Dedifferentiated amniotic fluid mesenchymal stem cell (primary cell): Measurements from ENCODE around the gene BLACAT1.

Experiments used
- DNase-seq: peaks from one replicate; pipeline ENCODE4 v3.0.0-alpha.2; 2016; ENCODE audit errors: extremely low spot score

The BLACAT1 gene

DNA sequence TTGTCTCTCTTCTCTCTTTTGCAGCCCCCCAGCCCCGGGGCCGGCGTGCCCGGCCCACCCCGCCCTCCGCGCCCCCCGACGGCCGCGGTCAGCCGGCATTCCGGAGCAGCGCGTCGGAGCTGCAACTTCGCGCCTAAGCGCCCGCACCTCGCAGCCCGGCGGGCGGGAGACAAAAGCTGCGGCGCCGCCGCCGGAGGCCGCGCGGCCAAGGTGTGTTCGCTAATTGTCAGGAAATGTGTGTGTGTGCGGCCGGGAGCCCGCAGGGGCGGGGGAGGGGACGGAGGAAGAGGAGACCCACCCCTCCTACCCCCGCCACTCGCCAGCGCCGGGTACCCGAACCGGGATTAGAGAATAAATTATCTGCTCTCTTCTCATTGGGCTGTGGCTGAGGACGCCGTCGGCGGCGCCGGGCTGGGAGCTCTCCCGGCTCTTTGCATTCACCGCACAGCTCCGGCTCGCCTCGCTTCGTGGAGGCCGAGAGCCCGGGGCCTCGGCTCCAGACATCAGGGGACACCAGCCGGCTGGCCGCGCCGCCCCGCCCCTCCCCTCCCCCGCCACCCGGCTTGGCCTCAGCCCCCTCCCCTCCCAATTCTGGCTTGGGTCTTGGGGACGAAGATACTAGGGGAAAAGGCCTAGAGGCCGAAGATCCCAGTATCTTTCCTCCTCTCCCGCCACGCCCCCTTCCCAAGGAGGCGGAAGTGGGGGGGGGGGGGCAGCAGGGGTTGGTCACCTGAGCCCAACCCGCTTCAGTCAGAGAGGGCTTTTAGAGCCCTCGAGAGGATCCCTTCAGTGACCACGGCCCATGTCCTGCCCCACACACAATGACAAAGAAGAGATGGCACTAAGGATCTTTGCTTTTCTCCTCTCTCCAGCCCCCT lies 1.3 kb upstream of the BLACAT1 start:
- no peak for DNase-seq

DNA sequence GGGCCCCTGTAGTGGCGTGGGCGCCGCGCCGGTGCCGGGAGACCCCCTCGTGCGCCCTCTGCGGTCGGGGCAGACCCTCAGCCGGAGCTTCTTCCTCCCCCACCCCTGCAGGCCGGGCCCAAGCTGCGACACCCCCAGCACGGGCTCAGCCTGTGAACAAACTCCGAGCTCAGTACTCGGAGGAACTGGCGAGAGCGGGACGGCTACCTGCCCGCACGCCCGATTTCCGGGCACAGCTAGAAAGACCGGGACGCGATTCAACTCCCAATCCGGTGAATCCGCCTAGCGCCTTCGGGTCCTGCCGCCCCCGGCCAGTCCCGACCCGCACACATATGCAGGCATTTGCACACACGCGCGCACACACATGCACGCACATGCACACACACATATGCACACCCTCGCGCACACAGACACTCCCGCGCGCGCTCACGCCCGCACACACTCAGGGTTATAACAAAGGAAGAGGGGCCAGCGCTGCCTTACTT lies 580 bp upstream of the BLACAT1 start:
- DNase-seq: no peak

DNA sequence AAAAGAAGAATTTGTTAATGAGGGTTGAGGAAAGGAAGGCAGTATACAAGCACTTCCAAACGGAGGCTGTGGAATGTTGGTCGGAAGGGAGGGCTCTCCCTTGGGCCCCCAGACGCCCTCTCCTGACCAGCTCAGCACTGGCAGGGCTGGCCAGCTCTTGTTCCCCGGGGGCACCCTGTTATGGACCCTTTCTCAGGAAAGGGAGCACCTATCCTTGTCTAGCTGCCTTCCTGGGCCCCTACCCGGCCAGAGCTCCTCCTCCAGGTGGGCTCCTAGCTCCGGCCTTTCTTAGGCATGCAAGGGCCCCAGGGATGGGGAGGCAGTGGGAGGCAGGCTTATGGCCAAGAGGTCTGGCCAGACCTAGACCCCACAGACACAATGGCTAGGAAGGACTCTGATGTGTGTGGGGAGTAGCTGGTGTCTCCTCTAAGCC lies 926 bp downstream of the BLACAT1 start:
- DNase-seq: no peak

DNA sequence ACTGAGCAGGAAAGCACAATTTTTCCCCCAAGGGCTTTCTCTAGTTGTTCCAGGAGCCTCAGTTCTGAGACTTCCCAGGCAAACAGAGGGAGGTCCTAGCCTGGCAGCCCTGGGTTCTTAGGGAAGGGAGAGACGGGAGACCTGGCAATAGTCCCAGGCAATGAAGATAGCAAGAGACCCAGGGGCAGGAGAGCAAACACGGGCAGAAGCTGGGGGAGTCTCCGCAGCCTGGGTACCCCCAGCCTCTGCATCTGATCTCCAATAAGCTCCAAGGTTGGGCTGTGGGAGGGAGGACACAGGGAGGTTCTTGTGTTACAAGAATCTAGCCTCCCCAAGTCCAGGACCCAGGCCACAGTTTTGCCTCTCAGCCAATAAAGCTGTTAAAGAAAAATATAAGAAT lies 2.4 kb downstream of the BLACAT1 start:
- DNase-seq: no peak

DNA sequence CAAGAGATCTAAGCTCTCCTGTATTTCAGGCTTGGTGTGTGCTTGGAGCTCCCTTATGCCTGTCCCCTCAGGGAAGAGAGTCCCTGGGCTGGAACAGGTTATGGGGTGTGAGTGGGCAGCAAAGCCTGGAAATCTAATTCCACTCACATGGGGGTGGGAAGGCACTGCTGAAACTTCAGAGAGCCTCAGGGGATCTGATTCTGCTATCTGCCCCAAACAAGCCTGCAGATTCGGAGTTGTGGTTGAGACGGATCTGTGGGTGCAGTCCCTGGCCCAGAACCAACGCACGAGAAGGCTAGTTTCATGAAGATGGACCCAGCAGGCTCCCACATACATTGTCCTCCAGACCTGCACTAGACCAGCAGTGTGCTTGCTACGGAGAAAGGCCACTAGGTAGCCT lies 2.9 kb downstream of the BLACAT1 start:
- no peak for DNase-seq

DNA sequence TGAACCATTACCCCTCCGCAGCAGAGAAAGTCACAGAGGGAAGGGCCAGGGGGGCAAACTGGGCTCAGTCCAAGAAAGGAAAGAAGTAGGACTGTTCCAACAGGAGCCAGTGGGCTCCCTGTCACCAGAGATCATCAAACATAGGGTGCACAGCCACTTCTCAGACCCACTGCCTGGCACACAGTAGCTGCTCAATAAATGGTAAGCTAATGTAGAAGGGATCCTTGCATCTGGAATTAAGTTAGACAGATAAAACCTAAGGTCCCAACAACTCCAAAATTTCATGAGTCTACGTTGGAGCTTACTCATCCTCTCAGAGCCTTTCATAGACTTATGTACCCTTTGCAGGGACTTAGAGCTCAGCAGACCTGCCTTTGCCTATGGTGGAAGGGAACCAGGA lies 3.5 kb downstream of the BLACAT1 start:
- DNase-seq: no peak

DNA sequence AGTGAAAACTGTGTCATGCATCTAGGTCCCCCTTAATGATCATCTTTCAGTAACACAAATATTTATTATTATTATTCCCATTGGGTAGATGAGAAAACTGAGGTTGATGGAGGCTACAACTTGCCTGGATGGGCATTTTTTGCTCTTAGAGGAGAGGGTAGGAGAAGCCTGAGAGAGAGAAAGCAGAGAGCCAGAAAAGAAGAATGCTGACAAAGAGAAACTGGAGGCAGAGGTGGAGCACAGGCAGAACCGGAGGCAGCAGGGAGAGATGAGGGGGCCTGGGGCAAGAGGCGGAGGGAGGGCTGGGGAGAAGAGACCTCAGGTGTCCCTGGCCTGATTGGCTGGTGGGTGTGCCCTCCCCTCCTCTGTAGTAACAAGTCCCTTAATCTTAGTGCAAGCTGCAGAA lies 4.1 kb downstream of the BLACAT1 start:
- no peak for DNase-seq

DNA sequence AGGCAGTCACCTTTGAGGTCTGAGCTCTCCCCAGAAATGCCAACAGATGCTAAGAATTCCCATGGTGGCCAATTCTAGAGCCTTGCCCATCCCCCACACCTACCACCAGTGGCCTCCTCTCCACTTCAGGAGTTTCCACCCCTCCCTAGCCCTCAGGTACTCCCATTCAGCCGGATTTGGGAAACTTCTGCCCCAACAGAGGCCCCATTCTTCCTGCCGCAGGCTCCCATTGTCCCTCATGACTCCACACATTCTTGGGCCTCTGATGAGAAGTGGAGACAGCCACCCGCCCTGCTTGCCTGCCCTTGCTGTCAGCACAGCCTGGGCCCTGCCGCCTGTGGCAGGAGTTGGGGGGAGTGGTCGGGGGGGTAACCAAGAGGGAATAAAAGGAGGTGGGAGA lies 4.6 kb downstream of the BLACAT1 start:
- no peak for DNase-seq

DNA sequence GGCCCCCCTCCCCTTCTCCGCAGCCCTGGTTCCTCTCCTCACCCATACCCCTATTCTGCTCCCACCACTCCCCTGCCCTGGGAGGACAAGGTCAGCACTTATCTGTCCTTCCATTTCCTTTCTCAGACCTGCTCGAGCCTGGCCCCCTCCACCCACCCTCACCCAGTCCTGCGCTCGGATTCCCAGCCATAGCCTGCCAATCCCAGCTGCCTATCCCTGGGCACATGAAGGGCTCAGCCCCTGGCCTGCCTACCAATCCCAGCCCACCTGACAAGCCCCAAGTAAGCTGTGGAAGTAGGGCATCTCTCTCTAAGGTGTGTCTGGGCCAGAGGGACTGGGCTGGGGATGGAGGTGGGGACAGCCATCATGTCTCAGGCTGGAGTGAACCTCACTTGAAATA lies 5.4 kb downstream of the BLACAT1 start:
- no peak for DNase-seq

DNA sequence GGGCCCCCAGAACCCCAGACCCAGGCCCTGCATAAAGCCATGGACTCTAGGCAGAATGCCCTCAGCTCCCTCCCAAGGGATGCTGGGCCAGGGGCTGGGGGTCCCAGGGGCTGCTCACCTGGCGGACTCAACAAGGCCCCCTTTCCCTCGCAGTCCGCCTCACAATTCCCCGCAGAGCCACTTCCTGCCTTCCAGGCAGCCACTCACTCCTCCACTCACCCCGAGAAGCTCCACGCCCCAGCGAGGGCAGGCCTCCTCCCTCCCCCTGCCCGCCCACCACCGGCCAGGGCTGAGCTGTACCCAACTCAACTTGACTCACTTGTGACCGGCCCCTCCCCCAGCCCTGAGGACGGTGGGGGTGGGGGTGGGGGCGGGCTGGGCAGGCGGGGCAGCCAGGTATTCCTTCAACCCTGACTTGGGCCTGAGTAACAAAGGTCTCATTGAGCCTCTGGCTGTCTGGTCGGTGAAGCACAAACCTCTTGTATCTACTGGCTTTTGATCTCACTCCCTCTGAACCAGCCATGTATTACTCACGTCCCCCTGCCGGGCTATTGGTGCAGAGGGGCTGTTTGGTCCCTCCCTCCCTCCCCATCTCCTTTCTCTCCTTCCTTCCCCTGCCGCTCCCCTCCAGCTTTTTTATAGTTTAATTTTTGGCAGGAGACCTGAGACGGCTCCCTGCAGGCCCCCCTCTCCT lies 5.9 kb downstream of the BLACAT1 start:
- DNase-seq: no peak

DNA sequence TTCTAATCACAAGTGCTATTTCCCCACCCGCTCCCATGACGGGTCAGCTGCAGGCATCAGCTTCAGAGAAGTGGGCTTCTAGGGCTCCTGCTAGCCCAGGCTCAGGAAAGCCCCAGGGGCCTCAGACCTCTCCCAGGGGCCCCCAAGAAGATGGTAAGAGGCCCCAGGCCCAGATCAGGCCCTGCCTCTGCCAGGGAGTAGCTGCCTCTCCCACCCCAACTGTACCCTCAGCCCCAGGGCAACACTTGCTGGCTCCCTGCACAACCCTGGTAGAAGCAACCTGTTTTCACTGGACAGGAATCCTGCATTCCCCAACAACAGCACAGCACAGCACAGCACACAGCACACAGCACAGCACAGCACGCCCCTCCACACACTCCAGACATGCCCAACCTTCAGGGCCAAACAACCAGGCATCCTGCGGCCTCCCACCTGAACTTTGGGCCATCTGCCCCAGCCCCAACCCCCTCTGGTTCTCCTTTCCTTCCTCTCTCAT lies 6.5 kb downstream of the BLACAT1 start:
- no peak for DNase-seq

DNA sequence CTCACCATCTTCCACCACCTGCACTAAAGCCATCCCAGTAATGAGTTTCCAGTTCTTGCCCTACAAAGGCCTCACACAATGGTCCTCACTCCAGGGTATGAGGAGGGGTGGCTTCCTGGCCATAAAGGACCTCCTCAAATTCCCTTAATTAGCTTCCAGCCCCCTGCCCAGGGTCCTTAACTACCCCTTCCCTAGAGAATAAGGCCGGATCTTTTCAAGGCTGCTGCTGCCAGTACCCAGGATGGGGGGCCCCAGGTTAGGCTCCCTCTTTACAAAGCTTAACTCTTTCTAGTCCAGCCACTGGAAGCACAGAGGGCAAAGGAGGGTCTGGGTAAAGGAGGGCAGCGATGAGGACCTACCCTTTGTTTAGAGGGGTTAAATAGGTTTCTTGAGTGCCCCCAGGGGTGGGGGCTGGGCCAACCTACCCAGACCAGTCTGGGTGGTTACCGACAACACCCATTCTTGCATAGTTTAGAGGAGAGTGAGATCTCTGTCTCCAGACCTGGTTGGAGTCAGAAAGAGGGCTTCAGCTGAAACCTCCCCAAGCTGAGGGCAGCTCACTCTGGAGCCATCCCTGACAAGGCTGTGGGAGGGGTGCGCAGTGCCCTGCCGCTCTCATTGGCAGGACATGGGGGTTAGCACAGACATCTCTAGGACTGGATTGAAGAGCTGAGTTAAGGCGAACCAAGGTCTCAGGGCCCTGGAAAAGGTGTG lies 7.1 kb downstream of the BLACAT1 start:
- DNase-seq: no peak

DNA sequence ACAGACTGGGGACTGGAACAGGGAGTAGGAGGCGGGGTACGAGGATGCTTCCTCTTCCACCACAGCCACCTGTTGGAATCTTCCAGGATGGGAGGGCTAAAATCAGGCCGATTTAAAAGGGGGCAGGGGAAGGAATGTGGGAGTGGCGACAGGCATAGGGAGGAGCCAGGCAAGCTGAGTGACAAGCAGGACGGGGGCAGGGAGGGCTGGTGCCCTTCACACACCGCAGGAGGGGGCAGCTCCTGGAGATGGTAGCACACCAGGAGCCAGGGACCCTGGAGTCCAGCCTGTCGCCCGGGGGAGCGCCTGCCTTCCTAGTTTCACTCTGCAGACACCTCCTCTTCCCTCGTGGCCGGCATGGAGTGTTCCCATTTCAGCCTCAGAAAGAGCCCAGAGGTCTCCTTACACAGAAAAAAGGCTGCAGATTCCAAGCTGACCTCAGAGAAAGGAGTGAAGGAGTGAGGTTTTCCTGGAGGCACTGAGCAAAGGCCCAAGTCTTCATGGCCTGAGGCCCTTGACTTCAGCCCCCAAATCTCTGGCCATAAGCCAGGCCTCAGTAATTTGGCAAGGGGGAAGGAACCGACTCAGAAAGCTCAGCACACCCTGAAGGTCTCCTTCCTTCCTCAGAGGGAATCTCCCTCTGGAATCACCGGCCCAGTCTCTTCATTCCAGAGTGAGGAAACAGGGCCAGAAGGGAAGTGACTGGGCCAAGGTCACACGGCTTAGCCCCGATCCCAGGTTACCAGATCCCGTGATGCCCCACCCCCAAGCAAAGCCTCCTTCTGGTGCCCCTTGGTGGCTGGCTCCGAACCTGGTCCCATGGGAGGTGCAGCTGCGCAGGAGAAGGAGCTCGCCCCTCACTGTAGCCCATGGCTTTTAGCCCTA lies 8.1 kb downstream of the BLACAT1 start:
- no peak for DNase-seq

DNA sequence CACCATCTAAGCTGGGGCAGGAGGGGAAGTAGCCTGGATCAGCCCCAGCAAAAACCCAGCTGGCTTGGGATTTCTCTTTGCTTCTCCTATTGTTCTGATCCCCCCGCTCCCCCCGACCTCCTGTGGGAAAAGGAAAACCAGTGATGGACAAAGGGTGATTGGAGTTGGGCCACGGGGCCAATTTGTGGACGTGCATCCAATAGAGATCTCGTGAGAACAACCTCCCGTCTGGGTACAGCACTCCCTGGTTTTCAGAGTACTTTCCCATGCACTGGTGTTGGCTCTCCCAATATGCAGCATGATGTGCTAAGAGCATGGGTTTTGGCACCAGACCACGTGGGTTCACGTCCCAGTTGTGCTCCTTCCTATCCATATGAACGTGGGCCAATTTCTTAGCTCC lies 9.0 kb downstream of the BLACAT1 start:
- no peak for DNase-seq

DNA sequence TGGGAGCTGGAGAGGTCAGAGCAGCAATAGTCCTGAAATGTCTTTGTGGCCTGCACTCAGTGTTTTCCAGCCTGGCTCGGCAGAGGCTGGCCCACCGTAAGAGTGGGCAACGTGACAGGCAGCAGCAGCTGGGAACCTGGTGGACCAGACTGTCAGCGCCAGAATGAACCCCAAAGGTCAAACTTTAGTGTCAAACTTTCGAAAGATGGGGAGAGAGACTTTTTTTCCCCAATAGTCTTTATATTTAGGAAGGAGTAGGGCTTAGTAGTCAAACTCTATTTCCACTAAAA lies 10.3 kb downstream of the BLACAT1 start:
- no peak for DNase-seq

DNA sequence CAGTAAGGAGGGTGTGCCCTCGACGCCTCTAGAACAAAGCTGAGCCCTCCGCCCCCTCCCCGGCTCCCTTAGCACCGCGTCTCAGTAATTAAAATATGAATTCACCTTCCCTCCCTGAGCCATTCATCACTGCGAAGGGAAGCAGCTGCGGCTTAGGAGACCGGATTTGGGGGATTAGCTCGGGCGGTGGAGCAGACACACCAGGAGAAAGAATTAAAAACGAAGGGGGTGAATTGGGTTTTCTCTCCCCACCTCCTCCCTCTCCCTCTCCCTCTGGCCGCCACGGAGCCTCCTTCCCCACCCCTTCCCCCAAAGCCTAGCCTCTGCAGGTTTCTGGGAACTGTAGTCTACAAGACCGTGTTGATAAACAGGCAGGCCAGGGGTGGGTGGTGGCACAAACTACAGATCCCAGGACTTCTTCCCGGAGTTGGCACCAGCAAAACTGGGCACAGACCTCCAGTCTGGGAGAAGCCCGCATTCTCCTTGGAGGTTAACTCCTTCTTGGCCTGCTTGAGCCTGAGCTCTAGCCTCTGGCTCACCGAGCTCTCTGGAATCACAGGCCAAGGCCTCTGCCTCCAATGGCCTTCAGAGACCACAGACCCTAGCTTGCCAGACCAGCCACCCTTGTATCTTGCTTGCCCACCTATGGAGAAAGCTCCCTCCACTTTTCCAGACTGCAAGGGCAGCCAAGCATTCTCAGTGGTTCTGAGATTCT lies 10.8 kb downstream of the BLACAT1 start:
- no peak for DNase-seq

DNA sequence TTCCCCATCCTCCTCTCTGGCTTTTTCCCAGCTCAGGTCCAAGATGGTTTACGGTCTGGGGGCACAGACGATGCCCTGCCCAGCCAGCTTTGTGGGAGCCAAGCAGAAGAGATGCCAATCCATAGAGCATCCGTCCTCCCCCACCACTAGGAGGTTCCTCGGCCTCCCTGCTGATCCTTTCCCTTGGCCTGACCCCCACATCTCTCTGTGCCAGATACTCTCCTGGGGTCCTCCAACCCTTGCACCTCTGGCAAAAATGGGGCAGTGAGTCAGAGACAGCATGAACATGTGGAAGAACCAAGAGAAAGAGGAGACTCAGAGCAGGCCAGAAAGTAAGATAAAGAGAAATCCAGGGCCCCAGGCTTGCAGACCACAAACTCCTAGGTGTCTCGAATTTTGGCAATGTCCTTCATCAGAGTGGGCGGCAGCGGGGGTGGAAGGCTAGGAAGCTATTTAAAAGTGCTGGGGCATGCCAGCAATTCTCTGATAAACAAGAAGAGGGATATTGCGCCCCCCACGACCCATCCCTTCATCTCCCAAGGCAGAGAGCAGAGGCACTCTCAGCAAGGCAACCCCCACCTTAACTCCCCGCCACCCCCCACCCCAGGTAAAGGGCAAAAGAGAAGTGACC lies 11.4 kb downstream of the BLACAT1 start:
- DNase-seq: no peak

DNA sequence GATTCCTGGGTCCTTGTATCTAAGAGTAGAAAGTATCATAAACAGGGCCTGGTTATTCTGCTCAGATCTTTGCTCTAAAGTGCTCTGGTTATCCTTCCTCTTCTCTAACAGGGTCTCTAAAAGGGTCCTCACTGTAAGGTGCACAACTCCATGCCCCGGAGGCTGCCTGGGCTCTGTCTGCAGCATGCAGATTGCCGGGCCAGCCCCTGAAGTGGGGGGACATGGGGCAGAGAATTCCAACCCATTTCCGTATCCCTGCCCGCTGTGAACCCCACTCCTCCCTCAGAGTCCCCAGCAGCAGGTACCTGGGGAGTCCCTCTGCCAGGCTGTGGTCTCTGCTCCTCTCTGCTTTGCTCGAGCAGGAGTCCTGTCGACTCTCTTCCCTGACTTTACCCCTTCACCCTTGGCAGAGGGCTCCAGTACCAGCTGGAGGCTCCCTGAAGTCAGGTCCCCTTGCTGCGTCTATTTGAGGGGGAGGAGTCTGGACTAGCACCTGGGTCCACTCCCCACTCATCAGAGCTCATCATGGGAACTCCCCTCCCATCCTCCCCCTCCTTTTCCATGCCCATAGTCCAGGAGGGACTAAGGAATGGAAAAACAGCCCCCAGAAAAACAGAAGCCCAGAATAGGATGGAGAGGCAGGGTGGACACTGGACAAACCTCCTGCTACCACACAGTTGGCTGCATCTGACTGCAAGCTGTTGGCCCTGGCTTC lies 12.1 kb downstream of the BLACAT1 start:
- no peak for DNase-seq

DNA sequence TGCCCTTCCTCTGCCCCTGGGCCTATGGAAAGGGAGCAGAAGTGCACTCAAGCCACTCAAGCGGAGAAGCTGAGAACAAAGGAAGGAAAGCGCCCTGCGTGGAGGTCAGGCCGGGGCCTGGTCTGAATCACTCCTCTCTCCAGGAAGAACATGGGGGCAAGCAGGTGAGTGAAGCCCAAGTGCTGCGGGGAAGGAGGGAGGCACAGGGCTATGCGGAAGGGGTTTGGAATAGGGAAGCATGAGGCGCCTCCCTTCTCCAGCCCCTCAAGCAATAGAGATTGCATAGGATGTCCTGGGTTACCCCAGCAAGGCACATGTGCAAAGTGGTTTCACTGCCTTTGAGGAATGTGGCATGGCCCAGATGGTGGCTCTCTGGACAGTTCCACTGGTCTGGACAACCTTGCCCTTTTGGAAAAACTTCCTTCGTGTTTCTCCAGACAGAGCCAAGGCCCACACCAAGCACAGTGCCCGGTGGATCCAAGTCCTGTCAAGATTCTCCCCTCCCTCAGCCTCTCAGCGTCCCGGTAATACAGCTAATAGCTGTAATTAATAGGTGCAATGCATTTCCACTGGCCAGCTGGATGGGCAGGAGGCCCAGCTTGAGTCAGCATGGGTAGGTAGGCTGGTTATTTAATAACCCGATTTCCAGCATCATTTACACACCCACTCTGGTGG lies 13.7 kb downstream of the BLACAT1 start:
- no peak for DNase-seq
